ENCODE results near the gene EDC4. TPM values are rescaled to one million over a fixed set of nuclear protein-coding genes. Genes with fewer than 3 reads are reported as not detected.
A peak's percentile ranks its signal among the peaks of the same experiment; 100 is the strongest.

EDC4 gene
- total and polyA plus RNA-seq, 2 of the 13 experiments (the other 11 are each of a cell fraction or from before 2014, with no cell fraction given): 51.4 to 59.1 TPM

DNA sequence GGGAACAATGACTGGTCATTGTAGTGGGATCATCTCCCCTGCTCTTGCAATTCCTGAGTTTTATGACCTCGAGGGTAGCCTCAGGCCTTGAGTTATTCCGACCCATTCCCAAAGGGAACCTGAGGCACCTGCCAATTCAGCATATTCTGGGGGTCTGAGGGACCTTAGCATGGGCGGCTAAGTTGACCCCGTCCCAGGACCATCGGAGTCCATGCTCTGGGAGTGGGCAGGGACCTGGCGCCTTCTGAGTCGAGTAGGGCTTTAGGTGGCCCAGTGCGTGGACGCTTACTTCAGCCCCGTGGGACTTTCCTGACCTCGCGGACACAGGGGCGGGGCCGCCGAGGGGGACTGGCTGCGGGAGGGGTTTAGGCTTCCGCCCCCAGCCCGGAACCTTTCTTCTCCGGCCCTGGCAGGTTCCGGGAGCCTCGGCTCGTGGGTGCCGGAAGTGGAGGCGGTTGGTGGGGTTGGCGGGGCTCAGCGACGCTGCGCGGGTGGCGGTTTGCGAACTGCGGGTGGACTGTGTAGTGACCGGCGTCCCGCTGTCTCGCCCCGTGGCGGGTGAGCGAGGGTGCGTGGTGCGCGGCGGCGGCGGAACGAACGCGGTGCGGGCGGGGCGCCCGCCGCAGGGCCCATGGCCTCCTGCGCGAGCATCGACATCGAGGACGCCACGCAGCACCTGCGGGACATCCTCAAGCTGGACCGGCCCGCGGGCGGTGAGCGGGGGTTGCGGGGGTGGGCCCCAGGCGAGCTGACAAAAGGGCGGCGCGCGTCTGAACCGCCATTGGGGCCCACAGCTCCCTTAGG lies at the start of gene EDC4 (continued):
- TF ChIP-seq, protein P1, sequence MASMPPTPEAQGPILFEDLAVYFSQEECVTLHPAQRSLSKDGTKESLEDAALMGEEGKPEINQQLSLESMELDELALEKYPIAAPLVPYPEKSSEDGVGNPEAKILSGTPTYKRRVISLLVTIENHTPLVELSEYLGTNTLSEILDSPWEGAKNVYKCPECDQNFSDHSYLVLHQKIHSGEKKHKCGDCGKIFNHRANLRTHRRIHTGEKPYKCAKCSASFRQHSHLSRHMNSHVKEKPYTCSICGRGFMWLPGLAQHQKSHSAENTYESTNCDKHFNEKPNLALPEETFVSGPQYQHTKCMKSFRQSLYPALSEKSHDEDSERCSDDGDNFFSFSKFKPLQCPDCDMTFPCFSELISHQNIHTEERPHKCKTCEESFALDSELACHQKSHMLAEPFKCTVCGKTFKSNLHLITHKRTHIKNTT (CRISPR knock-in tag; IDR thresholded peaks at IDR 0.05): no peak
- TF ChIP-seq PCBP2 (optimal IDR thresholded peaks at IDR 0.05; ENCODE audit: low read depth, low read length, poor library complexity, severe bottlenecking) (no peak), HOXA7 (CRISPR knock-in tag; IDR thresholded peaks at IDR 0.05) (no peak), AHR (CRISPR knock-in tag; IDR thresholded peaks at IDR 0.05) (0 out of 2 replicates have a peak, but pooled peaks have one; percentile 38), ZIK1 (CRISPR knock-in tag; IDR thresholded peaks at IDR 0.05; ENCODE audit: borderline replicate concordance, low read depth) (peak; percentile 93; the same call in 1 of the 2 replicates), ZNF629 (CRISPR knock-in tag; conservative IDR thresholded peaks at IDR 0.05) (no peak; the same call in 1 of the 2 replicates), ZNF678 (CRISPR knock-in tag; IDR thresholded peaks at IDR 0.05) (no peak), RNF219 (CRISPR knock-in tag; IDR thresholded peaks at IDR 0.05) (no peak; the same call in 1 of the 2 replicates), CTCF (CRISPR knock-in tag; IDR thresholded peaks at IDR 0.05) (peak; percentile 43), ZNF740 (CRISPR knock-in tag; IDR thresholded peaks at IDR 0.05) (0 out of 2 replicates have a peak, but pooled peaks have one; percentile 42), ZNF235 (CRISPR knock-in tag; IDR thresholded peaks at IDR 0.05; ENCODE audit: borderline replicate concordance) (peak; percentile 84; the same call in 1 of the 2 replicates), ZNF746 (CRISPR knock-in tag; IDR thresholded peaks at IDR 0.05) (no peak; the same call in none of the 2 replicates), LBX2 (CRISPR knock-in tag; IDR thresholded peaks at IDR 0.05; ENCODE audit: borderline replicate concordance) (no peak), SMARCE1 (IDR thresholded peaks at IDR 0.05; ENCODE audit: borderline replicate concordance) (no peak), ZNF75D (CRISPR knock-in tag; IDR thresholded peaks at IDR 0.05; ENCODE audit: borderline replicate concordance) (no peak), NR2F2 (IDR thresholded peaks at IDR 0.05; ENCODE audit: borderline replicate concordance, low read depth) (peak; percentile 68; the same call in 1 of the 2 replicates), RFXANK (CRISPR knock-in tag; IDR thresholded peaks at IDR 0.05) (0 out of 2 replicates have a peak, but pooled peaks have one; percentile 30)
- TF ChIP-seq, protein P2, sequence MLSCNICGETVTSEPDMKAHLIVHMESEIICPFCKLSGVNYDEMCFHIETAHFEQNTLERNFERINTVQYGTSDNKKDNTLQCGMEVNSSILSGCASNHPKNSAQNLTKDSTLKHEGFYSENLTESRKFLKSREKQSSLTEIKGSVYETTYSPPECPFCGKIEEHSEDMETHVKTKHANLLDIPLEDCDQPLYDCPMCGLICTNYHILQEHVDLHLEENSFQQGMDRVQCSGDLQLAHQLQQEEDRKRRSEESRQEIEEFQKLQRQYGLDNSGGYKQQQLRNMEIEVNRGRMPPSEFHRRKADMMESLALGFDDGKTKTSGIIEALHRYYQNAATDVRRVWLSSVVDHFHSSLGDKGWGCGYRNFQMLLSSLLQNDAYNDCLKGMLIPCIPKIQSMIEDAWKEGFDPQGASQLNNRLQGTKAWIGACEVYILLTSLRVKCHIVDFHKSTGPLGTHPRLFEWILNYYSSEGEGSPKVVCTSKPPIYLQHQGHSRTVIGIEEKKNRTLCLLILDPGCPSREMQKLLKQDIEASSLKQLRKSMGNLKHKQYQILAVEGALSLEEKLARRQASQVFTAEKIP (CRISPR knock-in tag; IDR thresholded peaks at IDR 0.05; ENCODE audit: borderline replicate concordance): no peak
